ENCODE results near the gene DISP3. TPM values are rescaled to one million over a fixed set of nuclear protein-coding genes. Genes with fewer than 3 reads are reported as not detected.

Gene DISP3
- total and polyA plus RNA-seq, 11 donors, result 0.03 to 0.45 (median 0.12) TPM; not detected in 5

GRCh38 chr1:11571906-11572616, 93.1 kb downstream of the DISP3 start:
- WGBS, 4 donors, result 45 to 53% (median 48%) methylated on average over 9 of the region's 9 CpGs
- DNase-seq, result peak in 1 of 5 donors; percentile 10
- ATAC-seq, result peak in 1 of 4 donors; percentile 65
- H3K4me3 ChIP-seq, result no peak overlapping the region
- TF ChIP-seq CTCF (IDR thresholded peaks at IDR 0.05) (peak in 3 of 12 donors; percentile 7 to 24 (median 12)), POLR2A (IDR thresholded peaks at IDR 0.05) (no peak)
- no peaks in the 10 kb centered on the region for H3K9me3 ChIP-seq
- no peak overlapping the region for H3K27ac ChIP-seq
- H3K27me3 ChIP-seq, result peaks cover 0 to 30% (median 6%) of the 10 kb centered on the region in 9 donors
- peaks cover 0 to 8% (median 2%) of the 10 kb centered on the region in 12 donors for H3K4me1 ChIP-seq
- no peaks in the 10 kb centered on the region for H3K36me3 ChIP-seq
- intact Hi-C loops (cut with DNase I), result no loop called here

GRCh38 chr1:11573116-11573692, 94.2 kb downstream of the DISP3 start:
- DNase-seq, result no peak
- Histone ChIP-seq H3K4me1 (peaks cover 0 to 8% (median 2%) of the 10 kb centered on the region in 12 donors), H3K27me3 (peaks cover 0 to 26% (median 6%) of the 10 kb centered on the region in 9 donors), H3K36me3 (no peaks in the 10 kb centered on the region), H3K9me3 (no peaks in the 10 kb centered on the region), H3K4me3 (no peak overlapping the region), H3K27ac (no peak overlapping the region)
- intact Hi-C loops (cut with DNase I), result no loop called here
- 81 to 94% (median 88%) methylated on average over 5 of the region's 5 CpGs for WGBS, 4 donors
- TF ChIP-seq POLR2A (IDR thresholded peaks at IDR 0.05) (no peak), CTCF (IDR thresholded peaks at IDR 0.05) (no peak)
- ATAC-seq, result no peak

- no peak overlapping the region for H3K27ac ChIP-seq
- ATAC-seq (no peak), DNase-seq (no peak)
- no peaks in the 10 kb centered on the region for H3K9me3 ChIP-seq
- no peak overlapping the region for H3K4me3 ChIP-seq
- peaks cover 0 to 8% (median 2%) of the 10 kb centered on the region in 12 donors for H3K4me1 ChIP-seq
- no peak for TF ChIP-seq POLR2A (IDR thresholded peaks at IDR 0.05)
- H3K27me3 ChIP-seq, result peaks cover 0 to 30% (median 8%) of the 10 kb centered on the region in 9 donors
- intact Hi-C loops (cut with DNase I), result no loop called here
- 84 to 93% (median 88%) methylated on average over 6 of the region's 6 CpGs for WGBS, 4 donors
- H3K36me3 ChIP-seq, result no peaks in the 10 kb centered on the region
Observed at GRCh38 chr1:11575553-11575952, 96.6 kb downstream of the DISP3 start.

GRCh38 chr1:11576109-11576875, 97.3 kb downstream of the DISP3 start:
- DNase-seq (no peak), ATAC-seq (no peak)
- TF ChIP-seq CTCF (IDR thresholded peaks at IDR 0.05), result no peak
- TF ChIP-seq POLR2A (IDR thresholded peaks at IDR 0.05), result no peak
- Histone ChIP-seq H3K9me3 (no peaks in the 10 kb centered on the region), H3K27ac (no peak overlapping the region), H3K4me3 (no peak overlapping the region), H3K36me3 (no peaks in the 10 kb centered on the region), H3K4me1 (peaks cover 0 to 8% (median 2%) of the 10 kb centered on the region in 12 donors), H3K27me3 (peaks cover 0 to 28% (median 1%) of the 10 kb centered on the region in 9 donors)
- intact Hi-C loops (cut with DNase I), result no loop called here
- WGBS, 4 donors, result 74 to 81% (median 76%) methylated on average over 18 of the region's 18 CpGs
